ENCODE results near the gene FKBP14.

- TF ChIP-seq FOXA1 (IDR thresholded peaks at IDR 0.05) (no peak), SP1 (IDR thresholded peaks at IDR 0.05) (no peak), BHLHE40 (IDR thresholded peaks at IDR 0.05; ENCODE audit: borderline replicate concordance) (no peak), ZNF384 (IDR thresholded peaks at IDR 0.05) (no peak), TARDBP (IDR thresholded peaks at IDR 0.05) (no peak), CTBP1 (IDR thresholded peaks at IDR 0.05; ENCODE audit: borderline replicate concordance) (no peak), NFRKB (IDR thresholded peaks at IDR 0.05) (no peak)
Observed at GRCh38 chr7:30069096-30069867, 42.8 kb upstream of the FKBP14 start.

Data from HEK293T (cell line).